Measurements from ENCODE around the gene MTURN.

The MTURN gene

GRCh38 chr7:30163231-30163894, 28.6 kb downstream of the MTURN start:
- TF ChIP-seq ZNF565 (CRISPR knock-in tag; conservative IDR thresholded peaks at IDR 0.05; ENCODE audit: low read depth) (no peak), CSRNP3 (CRISPR knock-in tag; IDR thresholded peaks at IDR 0.05) (no peak), PPARA (CRISPR knock-in tag; IDR thresholded peaks at IDR 0.05; ENCODE audit: borderline replicate concordance) (no peak), TOX (CRISPR knock-in tag; IDR thresholded peaks at IDR 0.05; ENCODE audit: borderline replicate concordance) (no peak), ZNF70 (CRISPR knock-in tag; IDR thresholded peaks at IDR 0.05) (no peak), ZNF8 (CRISPR knock-in tag; IDR thresholded peaks at IDR 0.05) (no peak), POU6F1 (CRISPR knock-in tag; IDR thresholded peaks at IDR 0.05; ENCODE audit: borderline replicate concordance, low read depth) (no peak), ARNTL (CRISPR knock-in tag; IDR thresholded peaks at IDR 0.05; ENCODE audit: borderline replicate concordance, low read depth) (no peak), RARB (CRISPR knock-in tag; IDR thresholded peaks at IDR 0.05) (no peak), ZFP3 (CRISPR knock-in tag; IDR thresholded peaks at IDR 0.05) (no peak), BACH2 (CRISPR knock-in tag; IDR thresholded peaks at IDR 0.05; ENCODE audit: borderline replicate concordance) (no peak), CREB5 (CRISPR knock-in tag; IDR thresholded peaks at IDR 0.05; ENCODE audit: low read depth) (no peak), PATZ1 (CRISPR knock-in tag; IDR thresholded peaks at IDR 0.05; ENCODE audit: borderline replicate concordance) (no peak), OSR1 (CRISPR knock-in tag; IDR thresholded peaks at IDR 0.05) (no peak), TCF4 (CRISPR knock-in tag; IDR thresholded peaks at IDR 0.05; ENCODE audit: borderline replicate concordance) (no peak), SNAI2 (CRISPR knock-in tag; IDR thresholded peaks at IDR 0.05) (no peak), ZFP30 (CRISPR knock-in tag; IDR thresholded peaks at IDR 0.05) (no peak)
- ATAC-seq: peak; percentile 5; the same call in 1 of the 3 replicates

- ATAC-seq: peak; percentile 72
- TF ChIP-seq PATZ1 (CRISPR knock-in tag; IDR thresholded peaks at IDR 0.05; ENCODE audit: borderline replicate concordance): no peak
- no peak for TF ChIP-seq CSRNP3 (CRISPR knock-in tag; IDR thresholded peaks at IDR 0.05)
- TF ChIP-seq BACH2 (CRISPR knock-in tag; IDR thresholded peaks at IDR 0.05; ENCODE audit: borderline replicate concordance): no peak
- TF ChIP-seq SNAI2 (CRISPR knock-in tag; IDR thresholded peaks at IDR 0.05): no peak
- no peak for TF ChIP-seq RARB (CRISPR knock-in tag; IDR thresholded peaks at IDR 0.05)
- no peak for TF ChIP-seq OSR1 (CRISPR knock-in tag; IDR thresholded peaks at IDR 0.05)
- no peak for TF ChIP-seq ARNTL (CRISPR knock-in tag; IDR thresholded peaks at IDR 0.05; ENCODE audit: borderline replicate concordance, low read depth)
- TF ChIP-seq ZC3H10 (CRISPR knock-in tag; IDR thresholded peaks at IDR 0.05): no peak
- TF ChIP-seq TOX (CRISPR knock-in tag; IDR thresholded peaks at IDR 0.05; ENCODE audit: borderline replicate concordance): no peak
- TF ChIP-seq PPARA (CRISPR knock-in tag; IDR thresholded peaks at IDR 0.05; ENCODE audit: borderline replicate concordance): no peak
- TF ChIP-seq POU6F1 (CRISPR knock-in tag; IDR thresholded peaks at IDR 0.05; ENCODE audit: borderline replicate concordance, low read depth): no peak
- TF ChIP-seq TCF4 (CRISPR knock-in tag; IDR thresholded peaks at IDR 0.05; ENCODE audit: borderline replicate concordance): no peak
- TF ChIP-seq ISL1 (CRISPR knock-in tag; IDR thresholded peaks at IDR 0.05): no peak
- no peak for TF ChIP-seq ZNF70 (CRISPR knock-in tag; IDR thresholded peaks at IDR 0.05)
- no peak for TF ChIP-seq ZFP30 (CRISPR knock-in tag; IDR thresholded peaks at IDR 0.05)
- no peak for TF ChIP-seq ZFP3 (CRISPR knock-in tag; IDR thresholded peaks at IDR 0.05)
- TF ChIP-seq ZNF8 (CRISPR knock-in tag; IDR thresholded peaks at IDR 0.05): no peak
- no peak for TF ChIP-seq TSHZ2 (CRISPR knock-in tag; IDR thresholded peaks at IDR 0.05)
- no peak for TF ChIP-seq ZNF565 (CRISPR knock-in tag; conservative IDR thresholded peaks at IDR 0.05; ENCODE audit: low read depth)
- no peak for TF ChIP-seq CREB5 (CRISPR knock-in tag; IDR thresholded peaks at IDR 0.05; ENCODE audit: low read depth)
Observed at GRCh38 chr7:30164567-30164966, 29.8 kb downstream of the MTURN start.
